Stomach (tissue), 9 donors: Measurements from ENCODE around the gene PRKCH. TPM values are rescaled to one million over a fixed set of nuclear protein-coding genes. Genes with fewer than 3 reads are reported as not detected.
A peak's percentile ranks its signal among the peaks of the same experiment; 100 is the strongest.
"Not testable (repeated sequence)": the region's sequence is repeated elsewhere in the genome, so short reads cannot be mapped to it uniquely, and the experiment has no call there.

ENCODE experiments used
- DNase-seq, 2 donors: peaks; one replicate each; pipeline versions ENCODE4 v3.0.0 to v3.0.0-alpha.2; 2013 to 2019
- H3K27ac ChIP-seq, 5 donors: fragments of 200-600 bp in 4 of 5; sonication (generic) in 4 of 5; one replicate each; pipeline ENCODE4 v1.5.1; 2013 to 2019; ENCODE audit warnings: mild to moderate bottlenecking in 1 of 5, moderate library complexity in 1 of 5
- H3K27me3 ChIP-seq, 3 donors: fragments of 200-600 bp; sonication (generic); one replicate each; pipeline ENCODE4 v1.5.1; 2017 to 2019; ENCODE audit warnings: mixed run types in 1 of 3
- H3K36me3 ChIP-seq, 4 donors: fragments of 200-600 bp; sonication (generic); 1 replicate in 3 of 4; 2 replicates in 1 of 4; pipeline ENCODE4 v1.5.1; 2016 to 2019
- H3K4me1 ChIP-seq, 4 donors: fragments of 200-600 bp; sonication (generic); one replicate each; pipeline ENCODE4 v1.5.1; 2016 to 2019
- H3K4me3 ChIP-seq, 4 donors: fragments of 200-600 bp; sonication (generic) in 3 of 4; one replicate each; pipeline ENCODE4 v1.5.1; 2016 to 2019; ENCODE audit warnings: mild to moderate bottlenecking in 1 of 4
- H3K9me3 ChIP-seq, 4 donors: fragments of 200-600 bp; sonication (generic); one replicate each; pipeline ENCODE4 v1.5.1; 2016 to 2019
- CTCF ChIP-seq, 7 experiments: fragments of 450-650 bp in 4 of 7; fragments of 200-600 bp in 3 of 7; sonication (generic) in 3 of 7; IDR thresholded peaks; one replicate each; pipeline ENCODE4 v1.5.1; 2016 to 2019; ENCODE audit warnings: antibody characterized with exemption in 7 of 7, control low read depth in 2 of 7, mild to moderate bottlenecking in 1 of 7
- EP300 ChIP-seq: sonication (generic); formaldehyde crosslinking; IDR thresholded peaks from one replicate; pipeline ENCODE4 v1.6.1; 2017; ENCODE audit warnings: antibody characterized with exemption
- POLR2A ChIP-seq, 4 donors: fragments of 450-650 bp; IDR thresholded peaks; one replicate each; pipeline ENCODE4 v1.6.1; 2016; ENCODE audit warnings: antibody characterized with exemption in 4 of 4, control low read depth in 2 of 4, mild to moderate bottlenecking in 1 of 4, moderate library complexity in 1 of 4
- POLR2AphosphoS5 ChIP-seq, 3 donors: sonication (generic); formaldehyde crosslinking; IDR thresholded peaks; one replicate each; pipeline ENCODE4 v1.6.1; 2016; ENCODE audit warnings: antibody characterized with exemption in 3 of 3
- WGBS, 5 donors: extraction: QIAGEN DNeasy Blood & Tissue Kit in 3 of 5; methylation state at CpG; one replicate each; pipeline versions ENCODE4 v1.1.5 to v1.1.7; 2013 to 2018; 5-methylcytosine and 5-hydroxymethylcytosine counted together
- intact Hi-C: fragments of 100-400 bp; cut with DNase I; formaldehyde crosslinking; loops from one replicate; pipeline ENCODE4 v1.15.1; 2023; ENCODE audit warnings: low total_unique reads
- polyA plus RNA-seq, 3 donors: library from polyadenylated mRNA; stranded (reverse); fragments of 200-250 nt; gene quantifications; one replicate each; pipeline ENCODE4 v1.2.3, GENCODE V29; 2013
- total RNA-seq, 5 donors: library from RNA; depleted of rRNA; stranded (reverse); fragments of >200 nt; gene quantifications; one replicate each; pipeline versions ENCODE4 v1.1.0 to v1.2.3, GENCODE V29; 2014 to 2016
- donor health status: healthy with polysubstance abuse.
- donor health status: Bipolar disorder and iron deficiency.
- donor health status: healthy.

PRKCH gene
- total and polyA plus RNA-seq, 8 donors: 5.5 to 84.0 (median 14.7) TPM

- Histone ChIP-seq H3K4me1 (no peaks in the 10 kb centered on the region), H3K36me3 (no peaks in the 10 kb centered on the region), H3K27ac (no peak overlapping the region), H3K27me3 (no peaks in the 10 kb centered on the region), H3K4me3 (no peak overlapping the region), H3K9me3 (no peaks in the 10 kb centered on the region)
- WGBS, 5 donors: 88 to 94% (median 90%) methylated on average over 2 of the region's 2 CpGs
- intact Hi-C loops: no loop called here
- no peak for DNase-seq
- TF ChIP-seq POLR2AphosphoS5 (IDR thresholded peaks at IDR 0.05) (no peak), EP300 (no peak), CTCF (IDR thresholded peaks at IDR 0.05) (no peak), POLR2A (IDR thresholded peaks at IDR 0.05) (no peak)
These were observed 16.7 kb upstream of the PRKCH start for GRCh38 chr14:61304688-61305087.

- no peak for TF ChIP-seq EP300
- no peak for TF ChIP-seq CTCF (IDR thresholded peaks at IDR 0.05)
- no peak for TF ChIP-seq POLR2A (IDR thresholded peaks at IDR 0.05)
- Histone ChIP-seq H3K4me3 (no peak overlapping the region), H3K36me3 (no peaks in the 10 kb centered on the region), H3K4me1 (no peaks in the 10 kb centered on the region), H3K27me3 (no peaks in the 10 kb centered on the region), H3K9me3 (peaks cover 0 to 12% (median 10%) of the 10 kb centered on the region in 4 donors), H3K27ac (no peak overlapping the region)
- intact Hi-C loops: no loop called here
- peak in 1 of 2 donors; percentile 34 for DNase-seq
- WGBS, 5 donors: 34 to 52% (median 41%) methylated on average over 3 of the region's 3 CpGs
These were observed 13.2 kb upstream of the PRKCH start for GRCh38 chr14:61308198-61308597.

GRCh38 chr14:61308701-61309100, 12.7 kb upstream of the PRKCH start:
- H3K4me3 ChIP-seq, DNase-seq, intact Hi-C loops, H3K27me3 ChIP-seq, H3K4me1 ChIP-seq, H3K27ac ChIP-seq, H3K36me3 ChIP-seq: not testable (repeated sequence)
- H3K9me3 ChIP-seq: peaks cover 0 to 16% (median 12%) of the 10 kb centered on the region in 4 donors
- 83 to 97% (median 94%) methylated on average over 4 of the region's 4 CpGs for WGBS, 5 donors

- no peak for DNase-seq
- no peaks in the 10 kb centered on the region for H3K4me1 ChIP-seq
- H3K4me3 ChIP-seq: no peak overlapping the region
- 67 to 81% (median 73%) methylated on average over 4 of the region's 4 CpGs for WGBS, 5 donors
- peaks cover 0 to 14% (median 11%) of the 10 kb centered on the region in 4 donors for H3K9me3 ChIP-seq
- TF ChIP-seq POLR2A (IDR thresholded peaks at IDR 0.05) (no peak), CTCF (IDR thresholded peaks at IDR 0.05) (no peak), POLR2AphosphoS5 (IDR thresholded peaks at IDR 0.05) (no peak), EP300 (no peak)
- peaks cover 0 to 8% (median 0%) of the 10 kb centered on the region in 3 donors for H3K27me3 ChIP-seq
- H3K36me3 ChIP-seq: no peaks in the 10 kb centered on the region
- intact Hi-C loops: no loop called here
- no peak overlapping the region for H3K27ac ChIP-seq
These were observed 6.1 kb upstream of the PRKCH start for GRCh38 chr14:61315313-61315712.

- H3K27ac ChIP-seq: no peak overlapping the region
- no peak overlapping the region for H3K4me3 ChIP-seq
- peaks cover 4 to 27% (median 19%) of the 10 kb centered on the region in 4 donors for H3K4me1 ChIP-seq
- 71 to 81% (median 78%) methylated on average over 3 of the region's 3 CpGs for WGBS, 5 donors
- intact Hi-C loops: no loop called here
- H3K27me3 ChIP-seq: peaks cover 0 to 35% (median 10%) of the 10 kb centered on the region in 3 donors
- TF ChIP-seq EP300: no peak
- no peak for TF ChIP-seq POLR2A (IDR thresholded peaks at IDR 0.05)
- TF ChIP-seq CTCF (IDR thresholded peaks at IDR 0.05): no peak
- no peak for TF ChIP-seq POLR2AphosphoS5 (IDR thresholded peaks at IDR 0.05)
- no peaks in the 10 kb centered on the region for H3K36me3 ChIP-seq
- no peaks in the 10 kb centered on the region for H3K9me3 ChIP-seq
- no peak for DNase-seq
These were observed 2.3 kb upstream of the PRKCH start for GRCh38 chr14:61319086-61319485.
